ENCODE data around the gene MDFI. TPM values are rescaled to one million over a fixed set of nuclear protein-coding genes. Genes with fewer than 3 reads are reported as not detected.
"Not testable (repeated sequence)": the region's sequence is repeated elsewhere in the genome, so short reads cannot be mapped to it uniquely, and the experiment has no call there.

Gene MDFI
- polyA plus RNA-seq, 1 donor, result 57.0 TPM

DNA sequence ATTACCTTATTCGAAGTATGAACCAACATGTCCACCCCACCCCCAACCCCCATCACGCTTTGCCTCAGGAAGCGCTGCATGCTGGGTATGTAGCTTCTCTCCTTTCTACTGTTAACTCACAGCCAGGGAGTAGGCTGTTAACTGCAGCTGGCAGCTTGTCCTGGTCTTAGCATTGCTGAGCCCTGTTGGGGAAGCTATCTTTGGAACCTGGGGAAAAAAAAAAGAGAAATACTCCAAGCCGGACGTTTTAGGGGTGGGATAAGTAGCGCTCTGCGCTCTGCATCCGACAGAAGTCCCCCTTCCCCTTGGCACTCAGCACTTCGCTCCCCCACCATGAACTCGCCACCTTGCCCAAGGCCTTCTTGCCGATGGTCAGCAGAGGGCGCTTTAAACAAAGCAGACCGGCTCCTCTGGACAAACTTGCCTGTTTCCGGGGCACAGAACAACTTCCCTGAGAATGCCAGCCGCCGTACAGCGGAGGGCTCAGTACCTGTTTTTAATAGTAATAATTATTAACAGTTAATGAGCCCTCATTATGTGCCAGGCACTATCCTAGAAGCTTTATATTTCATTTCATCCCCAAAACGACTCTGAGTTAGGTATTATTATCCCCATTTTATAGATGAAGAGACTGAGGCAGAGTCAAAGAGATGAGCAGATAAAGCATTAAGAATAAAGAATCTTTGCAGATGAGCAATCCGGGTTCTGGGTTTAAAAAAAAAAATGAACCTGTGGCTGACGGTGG lies 35.2 kb upstream of the MDFI start:
- DNase-seq, result peak; percentile 85

DNA sequence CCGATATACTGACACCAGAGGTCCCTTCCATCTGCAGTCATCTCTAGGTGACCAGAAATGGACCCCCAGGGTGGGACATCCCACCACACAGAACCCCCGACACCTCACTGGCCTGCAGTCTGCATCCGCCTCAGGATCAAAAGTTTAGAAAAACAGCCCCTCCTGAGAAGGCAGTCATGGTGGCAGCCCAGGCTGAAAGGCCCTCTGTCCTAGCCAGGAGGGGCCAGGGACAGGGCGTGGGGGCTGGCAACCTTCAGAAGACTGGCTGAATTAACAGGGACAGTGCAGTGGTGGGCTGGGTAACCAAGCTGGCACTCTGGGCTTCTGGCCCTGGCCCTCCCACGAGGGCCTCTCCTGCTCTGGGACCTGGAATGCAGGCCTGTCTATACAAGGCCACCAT lies 34.3 kb upstream of the MDFI start:
- DNase-seq, result no peak

DNA sequence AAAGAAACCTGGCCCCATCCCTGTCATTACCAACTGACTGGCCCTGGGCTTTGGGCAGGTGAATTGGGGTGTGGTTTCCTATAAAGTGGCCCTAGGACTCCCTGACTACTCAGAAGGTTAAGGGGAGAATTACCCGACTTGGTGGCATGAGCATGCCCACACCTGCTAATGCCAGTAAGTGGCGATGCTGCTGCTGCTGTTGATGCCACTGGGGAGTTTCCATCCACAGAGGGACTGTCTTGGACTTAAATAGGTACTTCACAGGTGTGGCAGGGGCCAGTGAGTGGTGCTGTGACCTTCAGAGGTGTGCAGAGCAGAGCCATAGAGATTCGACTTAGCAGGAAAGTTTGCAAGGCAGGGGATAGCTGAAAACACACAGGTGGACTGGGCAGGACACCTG lies 32.6 kb upstream of the MDFI start:
- no peak for DNase-seq

DNA sequence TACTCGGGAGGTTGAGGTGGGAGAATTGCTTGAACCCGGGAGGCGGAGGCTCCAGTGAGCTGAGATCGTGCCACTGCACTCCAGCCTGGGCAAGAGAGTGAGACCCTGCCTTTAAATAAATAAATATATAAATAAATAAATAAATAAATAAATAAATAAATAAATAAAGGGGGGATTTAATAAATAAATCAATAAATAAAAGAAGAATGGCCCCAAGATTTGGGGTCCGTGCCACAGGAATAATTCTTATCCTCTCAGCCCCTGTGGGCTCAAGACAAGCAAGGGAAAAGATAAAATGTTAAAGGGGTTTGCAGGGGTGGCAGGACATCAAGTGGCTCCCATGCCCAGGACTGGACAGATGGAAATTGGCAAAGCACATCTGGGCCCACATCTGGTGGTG lies 31.2 kb upstream of the MDFI start:
- DNase-seq, result no peak

DNA sequence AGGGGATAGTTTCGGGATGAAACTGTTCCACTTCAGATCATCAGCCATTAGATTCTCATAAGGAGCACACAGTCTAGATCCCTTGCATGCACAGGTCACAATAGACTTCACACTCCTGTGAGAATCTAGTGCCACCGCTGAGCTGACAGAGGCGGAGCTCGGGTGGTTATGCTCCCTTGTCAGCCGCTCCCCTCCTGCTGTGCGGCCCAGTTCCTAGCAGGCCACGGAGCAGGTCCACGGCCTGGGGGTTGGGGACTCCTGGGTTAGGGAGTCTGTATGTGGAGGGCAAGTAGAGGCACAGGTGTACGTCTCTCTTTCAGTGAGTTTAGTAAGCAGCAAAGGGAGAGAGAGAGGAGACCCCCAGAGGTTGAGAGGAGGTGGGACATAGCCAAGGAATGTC lies 30.5 kb upstream of the MDFI start:
- DNase-seq, result no peak

DNA sequence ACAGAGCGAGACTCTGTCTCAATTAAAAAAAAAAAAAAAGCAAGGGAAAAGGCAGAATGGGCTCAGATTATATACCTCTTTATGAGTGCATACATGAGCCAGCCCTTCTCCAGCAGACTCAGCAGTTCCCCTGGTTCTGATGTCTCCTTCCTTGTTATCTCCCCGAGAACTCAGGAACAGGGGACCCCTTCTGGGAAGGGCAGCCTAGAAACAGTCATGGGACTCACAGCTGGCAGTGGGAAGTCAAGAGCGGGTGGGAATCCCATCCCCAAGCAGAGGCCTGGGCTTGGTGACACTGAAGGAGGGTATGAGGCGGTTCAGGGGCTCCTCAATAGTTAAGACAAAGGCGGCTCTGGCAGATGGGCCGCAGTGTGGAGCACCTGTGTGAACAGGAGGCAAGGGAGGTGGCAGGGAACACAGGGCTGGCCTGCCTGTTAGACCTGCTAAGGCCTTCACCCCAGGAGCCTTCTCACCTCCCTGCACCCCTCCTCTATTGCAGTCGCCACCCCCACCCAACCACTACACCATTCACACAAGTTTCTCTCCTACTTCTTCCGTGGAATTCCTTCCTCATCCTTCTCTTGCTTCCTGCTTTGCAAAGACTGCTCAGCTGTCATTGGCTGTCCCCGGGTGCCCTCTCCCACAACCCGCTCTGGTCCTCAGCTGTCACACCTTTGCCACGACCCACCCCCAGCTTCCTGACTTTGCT lies 29.7 kb upstream of the MDFI start:
- no peak for DNase-seq

DNA sequence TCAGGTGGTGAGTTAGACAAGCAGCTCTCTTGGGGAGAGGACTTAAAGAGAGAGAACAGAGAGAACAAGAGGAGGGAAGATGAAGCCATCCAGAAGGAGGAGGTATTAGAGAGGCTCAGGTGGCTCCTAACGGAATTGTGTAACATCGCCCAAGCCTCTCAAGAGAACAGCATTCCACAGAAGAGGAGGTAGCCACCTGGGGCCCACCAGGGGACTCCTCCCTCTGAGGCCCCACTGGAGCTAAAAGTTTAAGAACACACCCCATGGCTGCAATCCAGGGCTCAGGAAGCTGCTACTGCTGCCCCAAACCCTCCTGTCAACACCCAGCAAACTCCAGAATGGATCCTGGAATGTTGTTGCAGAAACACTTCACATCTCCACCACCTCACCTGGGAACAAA lies 23.6 kb upstream of the MDFI start:
- DNase-seq, result no peak

DNA sequence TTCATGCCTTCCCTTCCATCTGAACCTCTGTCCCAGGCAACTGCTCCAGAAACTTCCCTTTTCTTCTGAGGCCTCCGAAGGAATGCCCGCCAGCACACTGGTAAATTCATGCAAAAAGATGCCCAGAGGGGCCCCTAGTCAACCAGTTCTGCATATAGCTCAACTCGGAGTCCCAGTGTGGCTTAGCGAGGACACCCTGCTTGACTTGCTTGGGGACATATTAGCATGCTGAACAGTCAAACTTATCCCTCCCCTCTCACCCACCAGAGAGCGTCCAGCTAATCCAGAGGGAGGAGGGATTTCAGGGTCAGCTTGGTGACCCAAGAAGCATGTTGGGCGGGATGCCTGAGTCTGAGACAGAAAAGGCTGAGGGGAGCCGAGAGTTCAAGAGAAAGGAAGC lies 23.0 kb upstream of the MDFI start:
- DNase-seq, result no peak

DNA sequence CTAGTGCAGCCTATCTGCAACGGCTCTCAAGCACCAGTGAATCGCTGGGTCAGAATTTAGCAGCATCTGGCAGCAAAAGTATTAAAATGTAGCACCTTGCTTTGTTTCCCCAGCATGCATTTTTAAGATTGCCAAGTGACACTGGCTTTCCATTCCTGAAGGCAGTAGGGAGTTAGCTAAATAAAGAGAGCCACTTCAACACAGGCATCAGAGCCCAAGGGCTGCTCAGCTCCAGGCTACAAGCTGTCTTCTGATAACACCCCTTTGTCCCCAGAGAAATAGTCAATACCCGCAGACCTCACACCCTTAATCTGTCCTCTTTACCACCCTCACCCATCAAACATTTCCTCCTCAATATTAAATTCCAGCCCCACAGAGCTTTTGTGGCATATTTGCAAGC lies 19.7 kb upstream of the MDFI start:
- no peak for DNase-seq

DNA sequence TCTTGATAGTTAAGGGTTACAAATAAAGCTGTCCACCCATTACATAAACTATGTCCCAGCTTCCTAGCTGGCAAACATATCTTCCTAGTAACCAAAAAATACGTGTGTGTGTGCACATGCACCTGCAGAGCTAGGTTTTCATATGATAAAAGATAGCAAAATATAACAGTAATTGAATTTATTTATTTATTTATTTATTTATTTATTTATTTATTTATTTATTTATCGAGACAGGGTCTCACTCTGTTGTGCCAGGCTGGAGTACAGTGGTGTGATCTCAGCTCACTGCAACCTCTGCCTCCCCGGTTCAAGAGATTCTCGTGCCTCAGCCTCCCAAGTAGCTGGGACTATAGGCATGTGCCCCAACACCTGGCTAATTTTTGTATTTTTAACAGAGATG lies 19.1 kb upstream of the MDFI start:
- DNase-seq, result not testable (repeated sequence)

DNA sequence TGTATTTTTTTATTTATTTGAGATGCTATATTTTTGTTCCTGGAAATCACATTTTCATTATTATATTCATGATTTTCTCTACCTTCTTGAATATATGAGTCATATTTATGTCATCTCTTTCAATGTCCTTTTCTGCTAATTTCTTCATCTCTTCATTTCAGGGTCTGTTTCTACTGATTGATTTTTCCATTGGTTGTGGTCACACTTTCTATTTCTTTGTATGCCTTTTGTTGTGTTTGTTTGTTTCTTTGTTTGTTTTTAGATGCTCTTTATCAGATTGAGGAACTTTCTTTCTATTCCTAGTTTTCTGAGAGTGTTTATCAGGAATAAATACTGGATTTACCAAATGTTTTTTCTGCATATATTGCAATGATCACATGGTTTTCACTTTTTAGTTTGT lies 16.9 kb upstream of the MDFI start:
- no peak for DNase-seq

DNA sequence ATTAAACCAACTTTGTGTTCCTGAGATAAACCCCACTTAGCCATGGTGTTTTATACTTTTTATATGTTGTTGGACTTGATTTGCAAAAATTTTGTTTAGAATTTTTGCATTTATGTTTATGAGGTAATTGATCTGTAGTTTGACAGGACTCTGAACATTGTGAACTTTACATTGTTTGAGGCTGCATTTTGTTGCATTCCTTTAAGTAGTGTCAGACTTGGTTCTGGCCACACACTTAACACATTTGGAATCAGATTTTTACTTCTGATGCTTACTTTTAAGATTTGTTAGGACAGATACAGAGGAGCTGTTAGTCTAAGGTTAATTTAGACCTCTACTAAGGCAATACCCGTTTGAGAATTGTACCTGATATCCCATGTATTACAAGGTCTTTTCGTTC lies 16.5 kb upstream of the MDFI start:
- no peak for DNase-seq

DNA sequence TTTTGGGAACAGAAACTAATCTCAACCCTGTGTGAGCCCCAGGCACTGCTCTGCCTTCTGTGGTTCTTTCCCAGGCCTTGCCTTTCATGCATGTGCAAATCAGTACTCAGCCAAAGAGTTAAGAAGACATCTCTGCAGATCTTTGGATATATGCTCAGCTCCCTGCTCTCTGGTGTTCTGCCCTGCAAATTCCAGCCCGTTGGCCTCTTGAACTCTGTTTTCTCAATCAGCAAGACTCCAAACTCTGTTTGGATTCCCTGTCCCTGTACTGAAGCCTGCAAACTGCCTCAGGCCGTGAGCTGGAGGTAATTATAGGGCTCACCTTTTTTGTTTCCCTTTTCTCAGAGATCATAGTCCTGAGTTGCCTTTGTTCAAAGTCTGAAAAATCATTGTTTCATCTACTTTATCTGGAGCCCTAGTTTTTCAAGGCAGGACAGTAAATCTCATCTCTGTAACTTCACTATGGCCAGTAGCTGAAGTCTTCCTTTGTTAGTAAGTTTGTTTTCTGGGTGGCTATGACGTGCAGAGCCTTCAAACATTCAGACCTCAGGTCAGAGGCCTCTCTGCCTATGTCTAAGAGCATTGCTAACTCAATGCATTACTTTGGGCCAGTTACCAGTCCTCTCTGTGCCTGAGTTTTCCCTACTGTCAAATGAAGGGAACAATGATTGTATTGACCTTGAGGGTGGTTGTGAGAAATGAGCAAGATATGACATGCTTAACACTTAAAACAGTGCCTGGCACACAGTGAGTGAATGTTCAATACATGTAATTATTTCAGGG lies 15.9 kb upstream of the MDFI start:
- no peak for DNase-seq

DNA sequence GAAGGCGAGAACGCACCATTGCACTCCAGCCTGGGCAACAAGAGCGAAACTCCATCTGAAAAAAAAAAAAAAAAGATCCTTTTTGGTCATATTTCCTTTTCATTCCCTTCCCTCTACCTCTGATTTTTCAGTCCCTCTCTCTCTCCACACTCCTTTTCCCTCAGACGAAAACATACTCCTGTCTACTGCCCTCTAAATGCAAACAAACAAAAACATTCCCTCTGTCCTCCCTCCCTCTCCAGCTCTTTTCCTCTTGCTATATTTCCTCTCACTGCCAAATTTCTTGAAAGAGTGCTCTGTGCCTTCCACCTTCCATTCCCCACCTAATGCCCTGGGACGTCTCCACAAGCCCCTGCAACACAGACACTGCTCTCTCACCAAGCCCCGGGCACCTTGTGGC lies 14.9 kb upstream of the MDFI start:
- DNase-seq, result no peak

DNA sequence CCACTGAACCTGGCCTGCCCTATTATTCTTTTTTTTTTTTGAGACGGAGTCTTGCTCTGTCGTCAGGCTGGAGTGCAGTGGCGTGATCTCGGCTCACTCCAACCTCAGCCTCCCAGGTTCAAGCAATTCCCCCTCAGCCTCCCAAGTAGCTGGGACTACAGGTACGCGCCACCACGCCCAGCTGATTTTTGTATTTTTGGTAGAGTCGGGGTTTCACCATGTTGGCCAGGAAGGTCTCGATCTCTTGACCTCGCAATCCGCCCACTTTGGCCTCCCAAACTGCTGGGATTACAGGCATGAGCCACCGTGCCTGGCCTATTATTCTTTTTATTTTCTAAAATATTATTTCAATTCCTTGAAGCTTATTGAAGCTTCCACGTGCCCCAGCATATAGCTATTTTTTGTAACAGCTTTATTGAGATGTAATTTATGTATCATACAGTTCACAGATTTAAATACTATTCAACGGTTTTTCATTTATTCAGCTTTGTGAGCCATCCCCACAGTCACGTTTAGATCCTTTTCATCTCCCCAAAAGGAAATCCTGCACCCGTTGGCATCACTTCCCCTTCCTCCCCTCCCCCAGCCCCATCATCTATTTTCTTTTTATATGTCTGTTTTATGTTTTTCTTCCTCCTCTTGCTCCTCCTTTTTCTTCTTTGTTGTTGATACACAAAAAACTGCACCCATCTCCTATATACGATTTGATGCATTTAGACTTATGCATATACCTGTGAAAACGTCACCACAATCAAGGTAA lies 13.5 kb upstream of the MDFI start:
- no peak for DNase-seq

DNA sequence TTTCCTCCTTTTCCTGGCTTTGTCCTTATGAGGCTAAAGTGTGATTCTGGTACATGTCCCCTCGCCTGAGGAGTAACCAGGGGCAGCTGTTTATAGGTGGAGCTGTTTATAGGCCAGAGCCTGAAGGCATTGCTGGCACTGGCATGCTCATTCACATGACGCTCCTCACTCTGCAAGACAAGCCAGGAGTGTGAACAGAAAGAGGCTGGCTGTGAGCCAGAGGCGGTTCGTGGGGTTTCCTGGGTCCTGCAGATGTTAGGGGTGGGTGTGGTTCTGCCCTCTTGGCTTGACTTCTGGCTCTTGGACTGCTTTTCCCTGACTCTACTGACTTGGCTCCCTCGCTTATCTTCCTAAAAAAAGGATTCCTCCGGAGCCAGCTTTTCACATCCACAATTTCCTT lies 12.8 kb upstream of the MDFI start:
- DNase-seq, result no peak

DNA sequence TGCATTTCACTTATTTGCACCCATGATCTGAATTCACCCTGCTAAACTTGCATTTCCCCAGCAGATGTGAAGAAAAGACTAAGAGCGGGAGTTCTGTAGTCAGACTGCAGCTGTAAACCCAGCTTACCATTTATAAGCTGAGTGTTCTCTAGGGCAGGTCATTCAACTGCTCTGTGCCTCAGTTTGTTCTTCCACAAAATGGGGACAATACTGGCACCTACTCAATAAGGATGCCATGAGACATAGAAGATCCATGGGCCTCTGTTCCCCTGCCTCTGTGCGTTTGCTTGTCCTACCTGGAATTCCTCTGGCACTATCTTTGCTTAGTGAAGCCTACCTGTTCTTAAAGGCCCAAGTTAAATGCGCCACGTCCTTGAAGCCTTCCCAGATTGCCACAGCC lies 12.2 kb upstream of the MDFI start:
- DNase-seq, result no peak

DNA sequence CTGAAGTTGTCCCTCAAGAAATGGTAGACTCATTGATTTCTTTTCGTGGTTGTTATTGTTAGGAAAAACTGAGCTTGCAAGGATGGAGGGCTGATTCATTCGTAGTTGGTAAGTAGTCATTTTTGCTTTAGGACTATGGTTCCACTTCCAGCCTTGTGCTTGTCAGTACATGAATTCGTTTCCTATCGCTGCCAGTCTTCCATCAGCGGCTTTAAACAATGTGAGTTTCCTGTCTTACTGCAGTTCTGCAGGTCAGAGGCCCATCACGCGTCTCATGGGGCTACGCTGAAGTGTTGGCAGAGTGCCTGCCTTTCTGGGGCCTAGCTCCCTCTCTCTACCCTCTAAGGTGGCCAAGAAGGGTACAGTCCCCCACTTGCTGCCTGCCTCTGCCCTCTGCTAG lies 11.4 kb upstream of the MDFI start:
- DNase-seq, result no peak

DNA sequence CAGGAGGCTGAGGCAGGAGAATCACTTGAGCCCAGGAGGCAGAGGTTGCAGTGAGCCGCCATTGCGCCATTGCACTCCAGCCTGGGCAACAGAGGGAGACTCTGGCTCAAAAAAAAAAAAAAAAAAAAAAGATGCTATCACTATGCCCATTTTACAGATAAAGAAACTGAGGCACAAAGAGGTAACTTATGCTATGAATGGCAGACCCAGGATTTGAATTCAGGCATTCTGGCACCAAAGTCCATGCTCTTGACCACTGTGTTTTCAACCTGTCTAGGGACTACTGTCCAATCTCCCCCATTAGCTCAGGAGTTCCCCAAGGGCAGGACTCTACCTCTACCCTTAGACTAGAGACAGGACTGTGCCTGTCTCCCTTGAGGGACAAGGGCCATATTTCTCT lies 9.1 kb upstream of the MDFI start:
- DNase-seq, result no peak

DNA sequence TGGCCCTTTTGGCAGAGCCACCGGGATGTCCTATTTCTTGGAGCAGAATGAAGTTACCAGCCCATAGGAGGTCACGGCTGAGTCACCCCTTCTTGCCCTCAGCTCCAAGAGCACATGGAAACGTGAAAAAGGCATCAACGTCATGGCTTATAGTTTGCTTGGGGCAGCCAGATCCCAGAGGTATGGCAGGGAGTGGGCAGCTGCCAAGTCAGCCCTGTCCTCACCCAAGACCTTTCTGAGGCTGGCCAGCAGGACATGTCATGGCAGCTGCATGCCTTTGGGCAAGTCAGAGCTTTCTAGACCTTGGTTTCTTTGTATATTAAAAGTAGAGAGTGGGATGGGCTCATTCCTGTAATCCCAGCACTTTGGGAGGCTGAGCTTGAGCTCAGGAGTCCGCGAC lies 8.2 kb upstream of the MDFI start:
- no peak for DNase-seq

DNA sequence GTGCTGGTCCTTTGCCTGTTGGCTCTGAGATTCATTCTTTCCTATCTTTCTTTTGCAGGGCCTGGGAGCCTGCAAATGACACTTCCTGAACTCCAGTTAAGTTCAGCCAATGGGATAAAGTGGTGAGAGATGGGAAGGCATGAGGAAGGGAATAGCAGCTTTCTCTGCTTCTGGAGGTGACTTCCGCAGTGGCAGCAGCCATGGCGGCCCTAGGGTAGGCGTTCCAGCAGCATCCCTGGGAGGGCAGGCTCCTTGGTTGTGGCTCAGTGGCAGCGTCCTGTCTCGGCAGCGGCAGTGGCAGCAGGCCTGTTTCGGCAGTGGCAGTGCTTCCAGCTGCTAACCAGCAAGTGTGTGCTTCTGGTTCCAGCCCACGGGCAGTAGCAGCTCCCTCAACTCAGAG lies 7.3 kb upstream of the MDFI start:
- no peak for DNase-seq

DNA sequence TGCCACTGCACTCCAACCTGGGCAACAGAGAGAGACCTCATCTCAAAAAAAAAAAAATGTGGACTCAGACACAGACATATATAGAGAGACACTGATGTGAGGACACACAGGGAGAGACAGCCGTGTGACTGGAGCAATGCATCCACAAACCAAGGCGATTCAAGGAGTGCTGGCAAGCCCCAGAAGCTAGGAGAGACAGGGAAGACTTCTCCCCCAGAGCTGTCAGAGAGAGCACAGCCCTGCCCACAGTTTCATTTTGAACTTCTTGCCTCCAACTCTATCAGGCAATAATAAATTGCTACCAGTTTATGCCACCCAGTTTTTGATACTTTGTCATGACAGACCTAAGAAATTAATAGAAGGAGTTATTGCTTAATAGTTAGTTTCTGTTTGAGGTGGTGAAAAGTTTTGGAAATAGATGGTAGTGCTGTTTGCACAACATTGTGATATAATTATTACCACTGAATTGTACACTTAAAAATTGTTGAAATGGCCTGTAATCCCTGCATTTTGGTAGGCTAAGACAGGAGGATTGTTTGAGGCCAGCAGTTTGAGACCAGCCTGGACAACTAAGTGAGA lies 5.1 kb upstream of the MDFI start:
- DNase-seq, result no peak

DNA sequence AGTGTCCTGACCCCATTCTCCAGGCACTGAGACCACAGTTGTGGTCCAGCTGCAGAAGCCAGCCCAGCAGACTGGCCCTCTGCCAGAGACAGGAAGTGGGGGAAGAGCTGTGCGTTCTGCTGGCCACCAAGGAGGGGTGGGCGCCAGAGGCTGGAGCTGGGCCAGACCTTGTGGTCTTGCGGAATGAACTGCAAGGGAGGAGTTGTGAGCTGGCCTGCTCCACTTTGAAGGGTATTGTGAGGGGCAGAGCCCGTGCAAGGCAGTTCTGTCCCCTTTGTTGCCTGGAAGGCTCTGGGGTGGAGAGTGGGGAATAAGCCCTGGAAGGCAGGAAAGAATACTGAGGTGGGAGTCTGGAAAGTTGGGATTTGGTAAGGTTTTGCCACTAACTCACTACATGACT lies 3.6 kb upstream of the MDFI start:
- DNase-seq, result no peak
